ENCODE measurements around the gene CDPF1.

The CDPF1 gene, protein sequence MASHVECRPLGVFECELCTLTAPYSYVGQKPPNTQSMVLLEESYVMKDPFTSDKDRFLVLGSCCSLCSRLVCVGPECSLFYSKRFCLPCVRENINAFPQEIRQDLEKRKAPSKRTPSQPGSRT

DNA sequence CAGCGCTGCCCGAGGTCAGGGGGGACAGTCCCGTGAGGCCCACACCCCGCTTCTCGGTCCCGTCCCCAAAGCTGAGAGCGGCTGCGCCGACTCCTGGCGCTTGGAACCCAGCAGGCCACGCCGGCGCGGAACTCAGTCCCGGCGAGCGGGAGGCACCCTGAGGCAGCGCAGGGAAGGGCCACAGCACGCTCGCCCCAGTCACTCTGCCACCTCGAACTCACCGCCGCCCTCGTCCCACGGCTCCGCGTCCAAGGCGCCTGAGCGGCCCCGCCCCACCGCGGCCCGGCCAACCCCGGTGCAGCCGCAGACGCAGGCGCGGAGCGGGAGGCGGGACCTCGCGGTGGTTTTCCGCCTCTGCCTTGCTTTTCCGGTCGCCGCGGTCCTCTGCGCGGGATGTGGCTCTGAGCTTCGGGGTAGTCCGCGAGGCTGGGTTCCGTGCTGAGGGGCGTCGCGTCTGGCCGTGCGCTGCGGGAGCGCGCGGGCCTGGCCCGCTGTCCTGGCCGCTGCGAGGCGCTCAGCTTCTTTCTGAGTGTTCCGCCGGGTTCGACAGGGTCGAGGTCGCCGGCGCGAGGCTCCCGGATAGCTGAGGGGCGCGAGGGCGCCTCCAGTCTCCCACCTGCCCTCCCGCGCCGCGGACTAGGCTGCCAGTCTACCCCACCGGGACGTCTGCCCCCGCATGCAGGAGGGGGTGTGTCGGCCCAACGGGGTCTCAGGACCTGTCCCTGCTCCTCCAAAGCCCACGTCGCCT lies at the start of gene CDPF1:
TSS of gene CDPF1 (minus strand) at position 259 of the 748 bp plus-strand sequence. CDS start 2,009 bp downstream, outside the sequence.
- peak; percentile 97 for DNase-seq

DNA sequence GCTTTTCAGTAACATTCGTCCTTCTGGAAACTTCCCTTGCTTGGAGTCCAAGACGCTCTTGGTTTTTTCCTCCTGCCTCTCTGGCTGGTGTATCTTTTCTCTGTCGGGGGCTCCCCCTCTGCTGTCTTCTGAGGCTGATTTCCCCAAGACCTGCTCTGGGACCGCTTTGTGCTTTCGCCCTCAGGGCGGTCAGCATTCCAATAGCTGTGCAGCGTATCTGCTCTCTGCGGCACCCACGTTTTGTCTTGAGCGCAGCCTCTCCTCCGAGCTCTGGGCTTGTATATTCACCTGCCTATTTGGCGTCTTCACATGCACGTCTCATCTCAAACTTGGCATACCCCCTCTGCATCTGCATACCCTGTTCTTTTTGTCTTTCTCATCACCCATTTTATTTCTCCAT lies 49.0 kb upstream of the CDPF1 start:
- no peak for DNase-seq

DNA sequence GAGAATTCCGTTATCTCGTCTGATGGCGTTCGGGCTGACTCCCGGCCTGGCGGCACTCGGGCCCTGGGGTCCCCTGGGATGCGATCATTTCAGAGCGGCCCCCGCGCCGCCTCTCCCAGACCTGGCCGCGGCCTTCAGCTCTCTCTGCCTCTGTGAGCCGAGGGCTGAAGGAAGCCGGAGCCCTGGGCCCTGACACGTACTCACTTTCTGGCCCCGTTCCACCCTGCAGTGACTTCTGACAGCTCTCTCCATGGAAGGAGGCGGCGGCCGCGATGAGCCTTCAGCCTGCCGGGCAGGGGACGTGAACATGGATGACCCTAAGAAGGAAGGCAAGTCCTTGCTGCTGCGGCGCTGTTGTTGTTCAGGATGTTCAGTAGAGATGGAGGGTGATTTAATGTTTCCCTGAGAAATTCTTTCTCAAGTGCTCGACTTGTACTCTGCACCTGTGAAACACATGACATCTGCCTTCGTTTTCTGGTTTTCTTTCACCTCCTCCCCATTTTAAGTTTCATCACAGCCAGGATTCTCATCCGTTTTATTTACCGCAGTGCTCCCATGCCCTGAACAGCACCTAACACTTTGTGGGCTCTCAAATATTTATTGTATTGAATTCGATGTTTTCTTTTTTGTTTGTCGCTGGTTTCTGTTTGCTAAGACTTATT lies 47.2 kb upstream of the CDPF1 start:
- no peak for DNase-seq

DNA sequence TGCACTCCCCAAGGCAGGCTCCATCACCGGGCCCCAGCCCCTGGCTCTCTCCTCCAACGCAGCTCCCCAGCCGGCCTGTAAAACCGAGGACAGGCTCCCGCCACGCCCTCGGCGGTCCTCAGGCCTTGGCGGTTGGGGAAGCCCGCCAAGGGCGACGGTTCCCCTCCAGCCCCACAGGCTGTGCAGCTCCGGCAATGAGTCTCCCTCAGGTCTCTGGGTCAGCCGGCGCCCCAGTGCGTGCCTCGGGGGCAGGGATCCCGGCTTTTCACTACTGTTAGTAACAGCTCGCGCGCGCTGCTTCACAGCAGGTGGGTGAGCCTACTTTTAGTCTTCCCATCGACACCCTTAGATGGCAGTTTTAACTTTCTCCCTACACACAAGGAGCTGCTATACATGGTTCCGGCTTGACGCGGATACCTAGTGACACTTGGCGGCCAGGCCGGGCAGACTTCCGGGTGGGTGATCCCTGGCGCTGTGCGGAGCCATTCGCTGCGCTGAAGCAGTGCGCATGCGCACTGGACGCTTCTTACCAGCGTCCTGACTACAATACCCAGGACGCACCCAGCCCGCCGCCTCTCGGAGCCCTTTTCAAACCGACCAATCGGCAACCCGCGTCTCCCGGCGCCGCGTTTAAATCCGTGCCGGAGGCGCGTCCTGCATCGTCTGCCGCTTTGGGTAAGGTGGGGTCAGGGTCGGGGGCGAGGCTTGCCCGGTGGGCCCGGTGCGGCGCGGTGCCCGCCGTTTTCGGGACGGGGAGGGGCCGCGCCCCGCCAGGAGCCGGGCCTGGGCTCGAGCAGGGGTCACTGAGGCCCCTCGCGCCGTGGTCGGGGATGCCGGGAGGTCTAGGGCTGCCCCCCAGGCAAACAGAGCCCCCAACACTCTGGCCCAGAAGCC lies 46.4 kb upstream of the CDPF1 start, which contains the start of gene GTSE1:
TSS of gene GTSE1 (plus strand) at position 614 of the 894 bp plus-strand sequence. CDS start 531 bp downstream, outside the sequence.
- peak; percentile 99 for DNase-seq

DNA sequence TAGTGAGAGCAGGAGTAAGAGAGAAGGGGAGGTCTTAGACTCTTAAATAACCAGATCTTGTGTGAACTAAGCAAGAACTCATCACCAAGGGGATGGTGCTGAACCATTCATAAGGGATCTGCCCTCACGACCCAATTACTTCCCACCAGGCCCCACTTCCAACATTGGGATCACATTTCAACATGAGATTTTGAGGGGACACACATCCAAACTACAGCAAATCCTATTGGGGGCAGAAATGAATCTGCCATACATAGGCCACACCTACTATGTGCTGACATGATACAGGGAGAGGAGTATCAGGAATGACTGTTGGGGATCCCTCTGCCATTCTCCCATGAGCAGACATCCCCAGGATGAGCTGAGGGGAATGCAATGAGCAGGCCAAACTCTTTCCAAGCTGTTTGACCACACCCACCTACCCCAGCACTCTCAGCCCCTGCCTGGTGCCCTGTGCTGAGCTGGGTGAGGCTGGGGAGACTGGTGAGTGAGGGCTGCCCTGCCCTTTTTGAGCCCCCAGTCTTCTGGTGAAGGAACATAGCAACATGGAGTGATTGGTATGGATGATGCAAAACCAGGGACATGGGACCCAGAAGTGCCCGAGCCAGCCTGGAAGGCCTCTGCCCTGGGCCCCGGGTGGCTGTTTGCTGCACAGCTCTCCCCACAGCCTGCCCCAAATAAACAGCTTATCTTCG lies 45.3 kb upstream of the CDPF1 start:
- no peak for DNase-seq

- DNase-seq: no peak
Measured at GRCh38 chr22:46294784-46295183, 44.7 kb upstream of the CDPF1 start.

DNA sequence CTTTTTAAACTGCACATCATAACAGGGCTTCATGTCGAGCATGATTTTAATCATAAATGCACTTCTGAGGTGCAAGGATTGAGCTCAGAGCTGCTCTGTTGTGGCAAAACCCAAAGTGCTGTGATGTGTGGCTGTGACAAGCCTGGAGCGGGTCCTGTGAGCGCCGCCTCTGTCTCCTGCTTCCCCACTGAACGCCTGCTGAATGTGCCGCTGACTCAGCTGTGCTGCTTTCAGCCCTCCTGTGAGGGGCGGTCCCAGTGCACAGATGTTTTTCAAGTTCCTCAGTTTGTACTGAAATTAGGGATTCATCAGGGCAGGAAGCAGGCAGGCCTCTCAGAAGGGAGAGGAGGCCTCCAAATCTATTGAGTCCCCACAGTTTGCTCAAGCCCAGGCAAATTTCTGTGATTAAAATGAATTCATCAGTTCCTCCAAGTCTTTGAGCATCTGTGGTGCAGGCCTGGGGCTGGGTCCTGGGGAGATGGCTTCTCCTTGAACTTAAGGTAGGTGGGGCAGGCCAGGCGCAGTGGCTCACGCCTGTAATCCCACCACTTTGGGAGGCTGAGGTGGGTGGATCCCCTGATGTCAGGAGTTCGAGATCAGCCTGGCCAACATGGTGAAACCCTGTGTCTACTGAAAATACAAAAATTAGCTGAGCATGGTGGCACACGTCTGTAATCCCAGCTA lies 43.6 kb upstream of the CDPF1 start:
- DNase-seq: no peak

- no peak for DNase-seq
Measured at GRCh38 chr22:46292732-46293131, 42.6 kb upstream of the CDPF1 start.

DNA sequence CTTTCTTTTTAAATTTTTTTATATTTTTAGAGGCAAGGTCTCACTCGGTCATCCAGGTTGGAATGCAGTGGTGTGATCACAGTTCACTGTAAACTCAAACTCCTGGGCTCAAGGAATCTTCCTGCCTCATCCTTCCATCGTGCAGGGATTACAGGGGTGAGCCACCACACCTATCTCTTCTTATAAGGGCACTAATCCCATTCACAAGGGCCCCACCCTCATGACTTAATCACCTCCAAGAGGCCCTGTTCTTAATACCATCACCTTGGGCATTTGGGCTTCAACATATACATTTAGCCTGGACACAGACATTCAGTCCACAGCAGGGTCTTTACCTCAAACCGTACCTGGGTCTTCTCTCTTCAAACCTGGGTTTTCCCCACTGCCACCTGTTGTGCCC lies 42.1 kb upstream of the CDPF1 start:
- no peak for DNase-seq

DNA sequence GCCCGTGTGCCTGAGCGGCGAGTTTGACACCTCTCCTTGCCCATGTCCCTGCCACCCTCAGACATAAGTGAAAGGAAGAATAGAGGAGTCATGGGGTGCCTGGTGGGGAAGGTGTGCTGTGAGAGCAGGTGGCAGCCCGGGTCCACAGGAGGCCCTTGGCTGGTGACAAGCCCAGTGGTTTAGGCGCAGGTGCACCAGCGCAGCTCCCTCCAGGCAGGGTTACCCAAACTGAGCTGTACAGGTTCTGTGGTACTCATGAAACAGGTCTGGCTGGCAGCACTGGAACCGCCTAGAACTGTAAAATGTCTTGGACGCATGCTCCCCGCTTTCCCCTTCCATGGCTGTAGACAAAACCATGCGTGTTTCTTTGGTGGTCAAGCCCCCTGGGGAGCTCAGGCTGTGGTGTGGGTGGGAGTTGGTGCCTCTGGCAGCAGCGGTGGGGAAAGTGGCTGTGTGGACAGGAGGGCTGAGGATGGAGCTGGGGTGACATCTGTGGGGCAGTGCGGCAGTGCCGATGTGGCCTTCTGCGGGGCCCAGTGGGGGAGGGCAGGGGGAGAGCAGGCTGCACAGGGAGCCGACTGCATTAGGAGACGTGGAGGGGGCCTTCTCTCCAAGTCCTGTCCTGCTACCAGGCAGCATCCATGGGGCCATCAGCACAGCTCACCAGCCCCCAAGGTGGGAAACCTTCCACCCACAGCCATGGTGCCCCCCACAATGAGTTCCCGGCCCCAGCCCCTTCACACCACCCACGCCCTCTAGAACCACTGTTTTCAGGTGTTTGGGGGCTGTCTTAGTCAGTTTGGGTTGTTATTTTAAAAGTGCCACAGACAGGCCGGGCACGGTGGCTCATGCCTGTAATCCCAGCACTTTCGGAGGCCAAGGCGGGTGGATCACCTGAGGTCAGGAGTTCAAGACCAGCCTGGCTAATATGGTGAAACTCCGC lies 41.0 kb upstream of the CDPF1 start:
- DNase-seq: no peak

DNA sequence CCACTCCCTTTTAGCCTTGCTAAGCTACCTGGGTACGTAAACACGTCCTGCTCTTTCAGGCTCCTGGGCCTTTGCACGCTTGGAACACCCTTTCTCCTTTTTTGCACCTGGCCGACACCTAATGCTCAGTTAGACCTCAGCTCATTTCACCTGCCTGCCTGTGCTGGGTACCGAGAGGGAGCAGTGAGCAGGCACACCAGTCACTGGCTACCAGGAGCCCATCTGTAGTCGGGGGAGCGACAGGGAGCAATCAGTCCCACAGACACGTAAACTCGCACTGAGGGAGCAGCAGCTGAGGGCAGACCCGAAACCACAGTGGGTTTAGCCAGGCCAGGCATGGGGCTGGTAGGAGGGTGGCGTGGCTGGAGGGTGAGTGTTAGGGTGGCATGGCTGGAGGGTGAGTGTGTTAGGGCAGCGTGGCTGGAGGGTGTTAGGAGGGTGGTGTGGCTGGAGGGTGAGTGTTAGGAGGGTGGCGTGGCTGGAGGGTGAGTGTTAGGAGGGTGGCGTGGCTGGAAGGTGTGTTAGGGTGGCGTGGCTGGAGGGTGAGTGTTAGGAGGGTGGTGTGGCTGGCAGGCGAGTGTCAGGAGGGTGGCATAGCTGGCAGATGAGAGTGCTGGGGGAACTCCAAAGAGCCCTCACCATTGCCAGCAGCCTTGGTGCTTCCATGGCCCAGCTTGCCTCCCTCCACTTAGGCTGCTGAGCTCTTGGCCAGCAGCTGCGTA lies 40.2 kb upstream of the CDPF1 start:
- no peak for DNase-seq

GRCh38 chr22:46289244-46289891 lies 39.3 kb upstream of the CDPF1 start:
- DNase-seq: no peak

DNA sequence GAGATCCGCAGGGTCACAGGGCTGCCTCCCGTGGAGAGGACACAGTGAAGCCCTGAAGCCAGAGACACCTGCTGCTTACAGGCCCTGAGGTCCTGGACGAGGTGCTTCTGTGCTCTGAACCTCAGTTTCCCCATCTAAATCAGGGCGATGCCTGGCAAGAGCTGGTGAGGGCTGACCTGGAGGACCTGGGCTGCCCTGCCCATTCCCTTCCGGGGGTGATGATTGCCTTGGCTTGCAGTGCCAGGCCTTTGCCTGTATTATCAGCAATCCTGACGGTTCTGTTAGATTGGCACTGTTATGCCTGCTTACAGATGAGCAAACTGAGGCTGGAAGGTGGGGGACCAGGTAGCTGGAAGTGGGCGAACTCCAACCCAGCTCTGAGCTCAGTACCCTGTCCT lies 38.8 kb upstream of the CDPF1 start:
- no peak for DNase-seq

DNA sequence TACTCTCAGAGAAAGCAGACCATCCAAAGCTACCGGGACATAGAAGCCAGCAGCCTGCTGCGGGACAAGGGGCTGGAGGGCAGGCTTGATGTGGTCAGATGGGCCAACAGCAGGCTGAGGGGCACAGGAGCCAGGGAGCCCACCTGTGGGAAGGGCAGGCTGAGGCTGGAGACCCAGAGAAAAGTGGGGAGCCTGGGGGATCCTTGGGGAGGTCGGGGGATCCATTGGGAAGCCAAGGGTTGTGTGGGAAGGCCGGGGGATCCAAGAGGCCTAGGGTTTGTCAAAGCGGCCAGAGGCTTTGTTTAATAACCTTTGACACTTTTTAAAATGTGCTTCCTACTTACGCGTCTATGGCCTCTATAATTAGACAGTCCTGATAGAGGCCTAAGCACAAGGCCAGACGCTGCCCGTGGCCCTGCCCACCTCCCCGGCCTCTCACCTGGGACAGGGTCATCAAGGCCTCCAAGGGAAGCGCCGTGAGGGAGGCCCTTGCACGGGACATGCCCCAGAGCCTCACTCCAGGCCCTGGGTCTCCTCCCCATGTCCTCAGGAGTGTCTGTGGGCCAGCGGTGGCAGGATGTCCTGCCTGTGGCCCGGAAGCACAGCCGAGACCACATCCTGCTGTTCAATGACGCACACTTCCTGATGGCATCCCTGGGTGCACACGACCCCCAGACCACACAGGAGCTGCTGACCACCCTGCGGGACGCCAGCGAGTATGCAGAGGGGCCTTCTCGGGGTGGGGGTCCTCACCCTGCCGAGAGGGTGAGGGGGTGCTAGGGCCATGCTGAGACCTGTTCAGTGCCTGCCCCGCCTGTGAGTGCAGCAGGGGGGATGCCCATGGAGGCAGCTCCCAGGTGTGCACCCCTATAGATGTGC lies 38.0 kb upstream of the CDPF1 start:
- no peak for DNase-seq

DNA sequence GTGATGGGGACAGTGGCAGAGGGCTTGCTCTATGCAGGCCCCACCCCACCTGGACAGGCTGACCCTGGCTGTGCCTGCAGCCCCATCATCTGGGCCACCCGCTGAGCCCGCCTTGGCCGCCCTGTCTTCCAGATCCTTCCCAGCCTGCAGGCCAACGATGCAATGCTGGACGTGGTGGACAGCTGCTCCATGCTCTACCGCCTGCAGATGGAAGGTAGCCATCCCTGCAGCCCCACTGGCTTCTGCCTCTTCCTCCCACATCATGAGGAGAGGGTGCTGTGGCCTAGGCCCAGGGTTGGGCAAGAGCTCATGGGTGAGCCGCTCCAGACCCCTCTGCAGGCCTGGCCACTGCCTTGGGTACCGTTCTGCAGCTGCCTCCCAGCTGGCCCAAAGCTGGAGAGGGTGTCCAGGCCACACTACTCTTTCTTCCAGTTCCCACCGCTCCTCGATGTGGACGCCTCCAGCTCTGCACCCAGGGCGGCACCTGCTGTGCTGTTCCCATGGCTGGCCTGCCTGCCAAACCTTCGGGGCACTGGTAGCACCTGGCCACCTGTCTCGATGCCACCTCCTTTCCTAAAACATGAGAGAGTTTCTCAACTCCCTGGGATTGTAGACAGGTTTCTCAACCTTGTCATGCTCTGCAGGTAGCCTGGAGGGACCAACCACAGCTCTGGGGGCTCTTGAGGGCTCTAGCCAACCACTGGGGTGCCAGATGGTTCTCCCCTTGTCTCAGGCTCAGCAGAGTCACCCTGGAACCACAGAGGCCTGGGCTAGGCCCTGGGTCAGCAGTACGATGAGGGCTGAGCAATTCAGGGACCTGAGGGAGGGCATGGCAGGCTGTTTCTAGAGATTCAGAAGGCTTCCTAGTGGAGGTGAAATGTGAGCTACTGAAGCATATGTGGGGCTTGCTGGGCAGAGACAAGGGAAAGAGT lies 37.1 kb upstream of the CDPF1 start:
- no peak for DNase-seq

GRCh38 chr22:46286006-46286405 lies 35.9 kb upstream of the CDPF1 start:
- no peak for DNase-seq

Measured in activated effector memory CD4-positive, alpha-beta T cell treated with anti-CD3 and anti-CD28 coated beads, Interleukin-2, amount 50 U/mL, for 16 hours (primary cell).